IMR-90 (cell line): ENCODE results near the gene MCFD2. TPM values are rescaled to one million over a fixed set of nuclear protein-coding genes. Genes with fewer than 3 reads are reported as not detected.

Experiments
- ATAC-seq: fragments of 200-7000 bp; cut with Tn5 transposase; 2 replicates; pipeline ENCODE4 v1.9.1; 2020; ENCODE audit warnings: low read depth, mild to moderate bottlenecking, moderate library complexity
- BruUV-seq: library from RNA; stranded (reverse); fragments of 400-500 nt; replicated peaks from 2 replicates; lab custom pipeline; 2021; lab: Mats Ljungman, UMichigan
- CTCF ChIA-PET: fragments of 300-600 bp; formaldehyde crosslinking; extraction: SDS; loops from one replicate; lab custom pipeline; 2021; ENCODE audit warnings: antibody characterized with exemption; lab: Yijun Ruan, JAX
- POLR2A ChIA-PET: fragments of 300-600 bp; sonication (Branson Sonifier 250); formaldehyde crosslinking; loops from one replicate; lab custom pipeline; 2022; ENCODE audit warnings: antibody characterized with exemption; ENCODE audit not compliant: unreplicated experiment; lab: Charles Lee
- DNase-seq: peaks from one replicate; pipeline ENCODE4 v3.0.0; 2013
- H2AFZ ChIP-seq: replicated peaks from 2 replicates; pipeline ENCODE3; 2013; ENCODE audit warnings: low read length, mild to moderate bottlenecking; ENCODE audit not compliant: poor library complexity
- H2AK5ac ChIP-seq: 2 replicates; pipeline ENCODE4 v1.6.1; 2013; ENCODE audit warnings: low read depth, low read length, inconsistent platforms
- H2AK9ac ChIP-seq: replicated peaks from 2 replicates; pipeline ENCODE3; 2013; ENCODE audit warnings: mild to moderate bottlenecking, low read depth, low read length, moderate library complexity; ENCODE audit not compliant: poor library complexity
- H2BK120ac ChIP-seq: 2 replicates; pipeline ENCODE4 v1.6.1; 2013; ENCODE audit warnings: low read depth, low read length, inconsistent platforms
- H2BK15ac ChIP-seq: 3 replicates; pipeline ENCODE4 v1.6.1; 2013; ENCODE audit warnings: low read depth, low read length, inconsistent platforms
- H2BK20ac ChIP-seq: 2 replicates; pipeline ENCODE4 v1.6.1; 2013; ENCODE audit warnings: low read depth, mild to moderate bottlenecking, inconsistent platforms, low read length, moderate library complexity
- H2BK5ac ChIP-seq: 2 replicates; pipeline ENCODE4 v1.6.1; 2013; ENCODE audit warnings: mild to moderate bottlenecking, low read depth, low read length, inconsistent platforms; ENCODE audit not compliant: poor library complexity, severe bottlenecking
- H3K14ac ChIP-seq: replicated peaks from 2 replicates; pipeline ENCODE4 v1.6.1; 2013; ENCODE audit warnings: low read depth, low read length, inconsistent platforms
- H3K18ac ChIP-seq: 2 replicates; pipeline ENCODE4 v1.6.1; 2013; ENCODE audit warnings: low read depth, low read length, control low read depth
- H3K23ac ChIP-seq: 2 replicates; pipeline ENCODE4 v1.6.1; 2013; ENCODE audit warnings: low read depth, low read length, inconsistent platforms
- H3K27ac ChIP-seq: 2 replicates; pipeline ENCODE4 v1.5.1; 2013; ENCODE audit warnings: mild to moderate bottlenecking, control low read depth, low read length; ENCODE audit not compliant: insufficient read depth
- H3K27me3 ChIP-seq: 2 replicates; pipeline ENCODE4 v1.6.1; 2013; ENCODE audit warnings: low read length; ENCODE audit not compliant: control insufficient read depth, insufficient read depth
- H3K36me3 ChIP-seq: 2 replicates; pipeline ENCODE4 v1.6.1; 2013; ENCODE audit warnings: low read length, mixed read lengths; ENCODE audit not compliant: control insufficient read depth, insufficient read depth
- H3K4ac ChIP-seq: 2 replicates; pipeline ENCODE4 v1.6.1; 2013; ENCODE audit warnings: low read depth, low read length, inconsistent platforms
- H3K4me1 ChIP-seq: 2 replicates; pipeline ENCODE4 v1.6.1; 2013; ENCODE audit warnings: low read length, mixed read lengths; ENCODE audit not compliant: control insufficient read depth, insufficient read depth
- H3K4me2 ChIP-seq: 2 replicates; pipeline ENCODE4 v1.6.1; 2013; ENCODE audit warnings: low read depth, mild to moderate bottlenecking, control low read depth, low read length, moderate library complexity
- H3K4me3 ChIP-seq: 2 replicates; pipeline ENCODE4 v1.5.1; 2013; ENCODE audit warnings: low read depth, mild to moderate bottlenecking, control low read depth, low read length, moderate library complexity; ENCODE audit not compliant: insufficient read depth
- H3K56ac ChIP-seq: 2 replicates; pipeline ENCODE4 v1.6.1; 2013; ENCODE audit warnings: low read length, inconsistent platforms; ENCODE audit not compliant: insufficient read depth; ENCODE audit errors: extremely low read depth
- H3K79me1 ChIP-seq, 2 experiments: 2 replicates each; pipeline ENCODE4 v1.6.1; 2013; ENCODE audit warnings: low read length in 2 of 2, inconsistent platforms in 1 of 2, low read depth in 1 of 2
- H3K9ac ChIP-seq: 2 replicates; pipeline ENCODE4 v1.6.1; 2013; ENCODE audit warnings: low read depth, low read length, control low read depth
- H3K9me1 ChIP-seq: 2 replicates; pipeline ENCODE4 v1.6.1; 2013; ENCODE audit warnings: low read length, inconsistent platforms; ENCODE audit not compliant: insufficient read depth
- H3K9me3 ChIP-seq: 2 replicates; pipeline ENCODE4 v1.6.1; 2013; ENCODE audit warnings: low read length; ENCODE audit not compliant: control insufficient read depth, insufficient read depth
- H4K20me1 ChIP-seq: 2 replicates; pipeline ENCODE4 v1.6.1; 2013; ENCODE audit warnings: low read length, inconsistent platforms; ENCODE audit not compliant: insufficient read depth
- H4K5ac ChIP-seq: 2 replicates; pipeline ENCODE4 v1.6.1; 2013; ENCODE audit warnings: mild to moderate bottlenecking, low read depth, low read length, control low read depth
- H4K8ac ChIP-seq, 2 experiments: 2 replicates each; pipeline ENCODE4 v1.6.1; 2013; ENCODE audit warnings: low read depth in 2 of 2, low read length in 2 of 2, control low read depth in 1 of 2, inconsistent platforms in 1 of 2
- H4K91ac ChIP-seq: 2 replicates; pipeline ENCODE4 v1.6.1; 2013; ENCODE audit warnings: low read depth, low read length, inconsistent platforms; ENCODE audit not compliant: insufficient read depth
- BHLHE40 ChIP-seq: fragments of 150-350 bp; IDR thresholded peaks from 2 replicates; pipeline ENCODE4 v1.6.1; 2016; ENCODE audit warnings: mild to moderate bottlenecking, low read depth, low read length
- CEBPB ChIP-seq: IDR thresholded peaks from 2 replicates; pipeline ENCODE4 v1.6.1; 2012; ENCODE audit warnings: low read depth, low read length, improper control_type of control experiment
- CHD1 ChIP-seq: IDR thresholded peaks from 2 replicates; pipeline ENCODE4 v1.6.1; 2012; ENCODE audit warnings: low read depth, low read length, improper control_type of control experiment
- FOS ChIP-seq: fragments of 150-350 bp; IDR thresholded peaks from 2 replicates; pipeline ENCODE4 v1.6.1; 2016; ENCODE audit warnings: low read depth, low read length
- MAFK ChIP-seq: IDR thresholded peaks from 2 replicates; pipeline ENCODE4 v1.6.1; 2012; ENCODE audit warnings: low read depth, low read length, improper control_type of control experiment
- MAZ ChIP-seq: IDR thresholded peaks from 2 replicates; pipeline ENCODE4 v1.6.1; 2012; ENCODE audit warnings: low read depth, mild to moderate bottlenecking, low read length, improper control_type of control experiment, moderate library complexity, borderline replicate concordance
- NFE2L2 ChIP-seq: fragments of 150-350 bp; IDR thresholded peaks from 2 replicates; pipeline ENCODE4 v1.6.1; 2016; ENCODE audit warnings: low read depth, mild to moderate bottlenecking, low read length
- POLR2A ChIP-seq: IDR thresholded peaks from 2 replicates; pipeline ENCODE4 v1.6.1; 2012; ENCODE audit warnings: mild to moderate bottlenecking, low read depth, low read length
- RAD21 ChIP-seq: IDR thresholded peaks from 2 replicates; pipeline ENCODE4 v1.6.1; 2012; ENCODE audit warnings: low read length, improper control_type of control experiment
- RCOR1 ChIP-seq: IDR thresholded peaks from 2 replicates; pipeline ENCODE4 v1.6.1; 2012; ENCODE audit warnings: mild to moderate bottlenecking, low read length, improper control_type of control experiment; ENCODE audit not compliant: insufficient replicate concordance
- RFX5 ChIP-seq: IDR thresholded peaks from 2 replicates; pipeline ENCODE4 v1.8.0; 2012; ENCODE audit warnings: low read depth, mild to moderate bottlenecking, low read length, moderate library complexity
- SMC3 ChIP-seq: fragments of 150-350 bp; IDR thresholded peaks from 2 replicates; pipeline ENCODE4 v1.6.1; 2016; ENCODE audit warnings: low read depth, mild to moderate bottlenecking, antibody characterized with exemption, low read length, moderate library complexity
- WGBS, 2 experiments: methylation state at CpG; one replicate each; pipeline versions ENCODE4 v1.1.5 to v1.1.7; 2013; ENCODE audit warnings: missing lambda C conversion rate in 2 of 2; ENCODE audit not compliant: insufficient read length in 1 of 2; ENCODE audit errors: extremely low coverage in 2 of 2; 5-methylcytosine and 5-hydroxymethylcytosine counted together
- dilution Hi-C: fragments of 300-500 bp; cut with HindIII; formaldehyde crosslinking; loops from one replicate; pipeline ENCODE4 v1.14.3; 2018; ENCODE audit warnings: low sequenced_read_pairs; ENCODE audit not compliant: unreplicated experiment
- in situ Hi-C: fragments of 300-500 bp; cut with MboI; formaldehyde crosslinking; loops from 3 replicates; pipeline ENCODE4 v1.14.3; 2019; ENCODE audit warnings: low sequenced_read_pairs, inconsistent platforms, mixed read lengths
- intact Hi-C: fragments of 100-400 bp; cut with micrococcal nuclease; formaldehyde crosslinking; loops from 2 replicates; pipeline ENCODE4 v1.10.0; 2022
- polyA plus RNA-seq, 3 experiments: library from polyadenylated mRNA; depleted of rRNA; stranded (reverse); fragments of >200 nt; gene quantifications; 2 replicates each; pipeline ENCODE4 v1.2.3, GENCODE V29; 2012; ENCODE audit warnings: low replicate concordance in 1 of 3
- total RNA-seq: library from RNA; depleted of rRNA; stranded (reverse); fragments of >200 nt; gene quantifications from 2 replicates; pipeline ENCODE4 v1.2.3, GENCODE V29; 2012

MCFD2 gene
- total and polyA plus RNA-seq, 2 of the 4 experiments (the other 2 are of a cell fraction): 145 to 177 TPM

DNA sequence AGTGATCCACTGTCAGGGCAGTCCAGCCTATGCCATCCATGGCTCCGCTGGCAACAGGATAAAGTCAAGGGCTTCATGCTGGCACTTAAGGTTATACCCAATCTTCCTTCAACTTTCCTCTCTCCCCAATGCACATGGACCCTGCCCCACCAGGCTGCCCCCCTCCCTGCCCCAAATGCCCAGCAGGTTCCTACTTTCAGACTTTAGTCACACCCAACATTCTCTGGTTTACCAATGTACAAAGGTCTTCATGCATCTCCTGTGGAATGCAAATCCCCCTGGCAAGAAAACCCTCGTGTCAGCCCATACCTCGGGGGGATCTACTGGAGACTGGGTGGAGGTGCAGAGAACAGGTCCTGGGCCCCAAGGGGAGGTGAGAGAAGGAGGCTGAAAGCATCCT, 59.3 kb downstream of the MCFD2 start:
- Histone ChIP-seq H3K27me3 (no peaks in the 10 kb centered on the region), H3K27ac (peak overlapping the region; percentile 76), H3K23ac (peak overlapping the region; percentile 89), H3K36me3 (no peaks in the 10 kb centered on the region), H3K4me1 (peaks cover 42% of the 10 kb centered on the region), H3K79me1 (peaks cover 16 to 55% of the 10 kb centered on the region in 2 experiments), H3K9me1 (peaks cover 39% of the 10 kb centered on the region), H4K91ac (peak overlapping the region; percentile 99), H2AK9ac (peak overlapping the region; percentile 82), H2AK5ac (peak overlapping the region; percentile 100), H3K56ac (peak overlapping the region; percentile 85), H4K8ac (peak overlapping the region; percentile 62 to 94), H2BK120ac (peak overlapping the region; percentile 98), H4K20me1 (no peaks in the 10 kb centered on the region), H2BK5ac (peak overlapping the region; percentile 100), H2BK15ac (peak overlapping the region; percentile 99), H2BK20ac (peak overlapping the region; percentile 98), H3K4me3 (no peak overlapping the region), H3K4me2 (no peak overlapping the region), H3K9ac (peak overlapping the region; percentile 44), H3K4ac (peak overlapping the region; percentile 98), H3K14ac (peak overlapping the region; percentile 98), H3K9me3 (peaks cover 3% of the 10 kb centered on the region; the same call in 1 of the 2 replicates), H2AFZ (peak overlapping the region; percentile 38), H4K5ac (peak overlapping the region; percentile 99), H3K18ac (peak overlapping the region; percentile 99)
- intact Hi-C loops (no loop called here), dilution Hi-C loops (no loop called here), in situ Hi-C loops (no loop called here)
- TF ChIP-seq POLR2A (no peak), NFE2L2 (no peak), BHLHE40 (no peak), MAFK (no peak), RFX5 (no peak), CEBPB (no peak), CHD1 (no peak), MAZ (no peak), RCOR1 (no peak), FOS (no peak), RAD21 (no peak), SMC3 (no peak)
- WGBS, 2 experiments: 88% methylated on average over 1 of the region's 3 CpGs; no CpG with 5 or more reads in 1 of the 2 experiments
- ChIA-PET CTCF (interaction anchor here (0.6 kb wide), 1 partner anchor 335 kb away, joined by 4 read pairs; no protein-coding TSS in a partner anchor), POLR2A (no interaction called here)
- BruUV-seq: no TSS peak
- ATAC-seq (no peak), DNase-seq (no peak)
